GM10248 (cell line): ENCODE results near the gene LRFN5.

Experiments used
- CTCF ChIA-PET: fragments of 300-600 bp; sonication (Branson Sonifier 250); formaldehyde crosslinking; extraction: SDS; loops from one replicate; lab custom pipeline; 2021; ENCODE audit warnings: antibody characterized with exemption; lab: Yijun Ruan, JAX
- POLR2A ChIA-PET: fragments of 350-650 bp; sonication (Branson Sonifier 250); formaldehyde crosslinking; extraction: SDS; loops from one replicate; lab custom pipeline; 2020; ENCODE audit warnings: antibody characterized with exemption; lab: Yijun Ruan, JAX
- DNase-seq: peaks from one replicate; pipeline ENCODE4 v3.0.0; 2012; ENCODE audit errors: extremely low spot score
- TF ChIP-seq, protein P1 (sequence below): IDR thresholded peaks from 2 replicates; pipeline ENCODE4 v1.5.1; 2012; ENCODE audit warnings: mild to moderate bottlenecking, low read depth; ENCODE audit errors: extremely low read depth, missing control alignments, control extremely low read depth

Gene LRFN5

DNA sequence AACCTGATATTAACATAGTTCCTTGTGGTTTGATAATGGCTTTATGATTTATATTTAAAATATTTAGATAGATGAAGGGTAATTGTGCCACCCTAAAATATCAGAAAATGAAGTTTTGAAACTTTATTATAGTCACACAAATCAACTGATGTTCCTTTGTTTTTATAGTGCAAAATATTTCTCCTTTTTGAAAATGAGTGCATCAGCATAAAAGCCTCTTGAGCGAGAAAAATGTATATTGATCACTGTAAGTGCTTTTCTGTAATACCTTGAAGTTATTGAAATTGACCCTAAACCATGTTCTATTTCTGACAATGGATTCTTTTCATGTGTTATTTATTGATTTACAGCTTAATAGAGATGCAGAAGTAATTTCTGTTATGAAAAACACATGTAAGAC is 35.0 kb downstream of the LRFN5 start:
- no peak for DNase-seq
- ChIA-PET CTCF (interaction anchor here (1.1 kb wide), 1 partner anchor 27 kb away, joined by 3 read pairs; no protein-coding TSS in a partner anchor), POLR2A (no interaction called here)
- TF ChIP-seq, protein P1, sequence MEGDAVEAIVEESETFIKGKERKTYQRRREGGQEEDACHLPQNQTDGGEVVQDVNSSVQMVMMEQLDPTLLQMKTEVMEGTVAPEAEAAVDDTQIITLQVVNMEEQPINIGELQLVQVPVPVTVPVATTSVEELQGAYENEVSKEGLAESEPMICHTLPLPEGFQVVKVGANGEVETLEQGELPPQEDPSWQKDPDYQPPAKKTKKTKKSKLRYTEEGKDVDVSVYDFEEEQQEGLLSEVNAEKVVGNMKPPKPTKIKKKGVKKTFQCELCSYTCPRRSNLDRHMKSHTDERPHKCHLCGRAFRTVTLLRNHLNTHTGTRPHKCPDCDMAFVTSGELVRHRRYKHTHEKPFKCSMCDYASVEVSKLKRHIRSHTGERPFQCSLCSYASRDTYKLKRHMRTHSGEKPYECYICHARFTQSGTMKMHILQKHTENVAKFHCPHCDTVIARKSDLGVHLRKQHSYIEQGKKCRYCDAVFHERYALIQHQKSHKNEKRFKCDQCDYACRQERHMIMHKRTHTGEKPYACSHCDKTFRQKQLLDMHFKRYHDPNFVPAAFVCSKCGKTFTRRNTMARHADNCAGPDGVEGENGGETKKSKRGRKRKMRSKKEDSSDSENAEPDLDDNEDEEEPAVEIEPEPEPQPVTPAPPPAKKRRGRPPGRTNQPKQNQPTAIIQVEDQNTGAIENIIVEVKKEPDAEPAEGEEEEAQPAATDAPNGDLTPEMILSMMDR: no peak

DNA sequence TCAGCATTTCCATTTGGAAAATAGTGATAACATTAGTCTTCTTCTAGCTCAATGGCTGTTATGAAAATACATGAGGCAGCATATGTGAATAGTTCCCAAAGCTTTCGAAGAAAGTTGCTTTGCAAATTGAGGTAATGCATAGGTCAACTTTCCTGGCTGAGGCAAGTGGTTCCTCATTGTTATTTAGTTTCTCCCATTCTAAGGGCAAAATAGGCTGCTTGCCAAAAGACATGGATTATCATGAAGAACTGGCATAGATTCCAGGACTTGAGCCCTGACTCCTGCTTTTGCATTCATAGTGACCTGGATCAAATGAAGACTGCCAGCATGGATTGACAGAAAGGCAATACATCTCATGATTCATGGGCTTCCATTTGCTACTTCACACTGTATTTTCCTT is 35.7 kb downstream of the LRFN5 start:
- ChIA-PET CTCF (interaction anchor here (1.1 kb wide), 1 partner anchor 27 kb away, joined by 3 read pairs; no protein-coding TSS in a partner anchor), POLR2A (no interaction called here)
- TF ChIP-seq, protein P1: no peak
- DNase-seq: no peak

DNA sequence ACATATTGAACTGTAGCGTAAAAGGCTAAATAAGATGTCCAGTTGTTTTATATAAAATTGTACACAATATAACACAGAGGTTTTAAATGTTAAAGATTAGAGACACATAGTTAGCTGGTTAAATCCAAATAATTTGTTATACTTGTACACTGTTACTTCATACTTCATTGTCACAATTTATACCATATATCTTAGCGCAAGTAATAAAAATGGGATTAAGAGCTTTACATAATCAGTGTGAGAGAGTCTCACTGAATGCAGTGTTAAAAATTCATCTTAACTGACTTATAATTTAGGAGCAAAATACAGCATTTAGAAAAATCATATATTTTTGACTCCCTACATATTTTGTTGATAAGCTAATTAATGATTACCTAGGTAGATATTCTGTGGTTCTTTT is 36.1 kb downstream of the LRFN5 start:
- ChIA-PET CTCF (interaction anchor here (0.8 kb wide), 1 partner anchor 13 kb away, joined by 3 read pairs; no protein-coding TSS in a partner anchor), POLR2A (no interaction called here)
- DNase-seq: no peak
- TF ChIP-seq, protein P1: no peak

DNA sequence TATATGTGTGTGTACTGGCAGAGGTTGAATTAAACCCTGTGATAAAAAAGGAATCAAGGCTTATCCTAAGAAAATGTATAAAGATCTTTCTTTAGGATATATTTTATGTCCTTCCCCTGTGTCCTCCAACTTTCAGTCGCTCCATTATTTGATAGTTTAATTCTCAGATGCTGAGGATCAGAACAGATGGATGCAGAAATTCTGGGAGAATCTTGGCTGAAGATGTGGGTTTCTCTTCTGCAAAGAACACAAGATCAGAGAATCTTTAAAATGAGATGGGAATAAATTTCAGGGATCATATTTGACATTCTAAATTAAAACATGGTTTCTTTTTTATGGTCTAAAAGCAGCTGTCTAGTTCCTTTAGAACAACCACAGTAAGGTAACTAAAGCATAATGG is 37.9 kb downstream of the LRFN5 start:
- POLR2A ChIA-PET: no interaction called here
- TF ChIP-seq, protein P1: no peak
- CTCF ChIA-PET: no interaction called here
- DNase-seq: no peak

DNA sequence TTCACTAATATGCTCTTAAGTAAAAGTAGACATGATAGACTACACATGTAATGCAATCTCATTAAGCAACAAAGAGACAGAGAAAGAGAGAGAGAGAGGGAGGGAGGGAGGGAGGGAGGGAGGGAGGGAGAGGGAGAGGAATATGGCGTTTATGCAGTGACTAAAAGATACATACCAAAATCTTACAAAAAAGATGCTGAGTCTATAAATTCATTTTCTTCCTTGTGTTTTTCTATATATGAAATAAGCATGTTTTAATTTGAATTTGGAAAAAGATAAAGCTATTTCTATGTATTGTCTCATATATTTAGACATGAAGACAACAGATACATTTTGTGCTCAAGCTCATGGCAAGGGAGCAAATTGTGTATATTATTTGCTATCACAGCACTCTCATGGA is 44.1 kb downstream of the LRFN5 start:
- ChIA-PET POLR2A (no interaction called here), CTCF (interaction anchor here (1.0 kb wide), 1 partner anchor 13 kb away, joined by 3 read pairs; no protein-coding TSS in a partner anchor)
- DNase-seq: no peak
- TF ChIP-seq, protein P1: no peak

DNA sequence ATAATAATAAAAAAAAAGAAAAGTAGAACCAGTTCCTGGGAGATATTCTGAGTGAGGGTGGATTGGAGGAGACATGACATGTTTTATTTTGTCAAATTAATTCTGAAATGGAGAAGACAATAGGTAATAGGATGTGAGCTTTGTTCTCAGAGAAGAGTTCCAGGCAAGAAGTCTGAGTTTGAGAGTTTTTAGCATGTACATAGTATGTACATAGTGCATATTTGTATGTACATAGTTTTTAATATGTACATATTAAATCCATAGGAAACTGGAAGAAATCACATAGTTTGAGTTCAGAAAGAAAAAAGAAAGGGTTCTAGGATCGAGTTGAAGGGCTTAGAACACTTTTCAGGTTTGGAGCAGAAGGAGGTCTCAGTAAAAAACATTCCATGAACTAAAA is 47.5 kb downstream of the LRFN5 start:
- TF ChIP-seq, protein P1: no peak
- ChIA-PET POLR2A (no interaction called here), CTCF (interaction anchor here (1.5 kb wide), 1 partner anchor 13 kb away, joined by 6 read pairs; no protein-coding TSS in a partner anchor)

DNA sequence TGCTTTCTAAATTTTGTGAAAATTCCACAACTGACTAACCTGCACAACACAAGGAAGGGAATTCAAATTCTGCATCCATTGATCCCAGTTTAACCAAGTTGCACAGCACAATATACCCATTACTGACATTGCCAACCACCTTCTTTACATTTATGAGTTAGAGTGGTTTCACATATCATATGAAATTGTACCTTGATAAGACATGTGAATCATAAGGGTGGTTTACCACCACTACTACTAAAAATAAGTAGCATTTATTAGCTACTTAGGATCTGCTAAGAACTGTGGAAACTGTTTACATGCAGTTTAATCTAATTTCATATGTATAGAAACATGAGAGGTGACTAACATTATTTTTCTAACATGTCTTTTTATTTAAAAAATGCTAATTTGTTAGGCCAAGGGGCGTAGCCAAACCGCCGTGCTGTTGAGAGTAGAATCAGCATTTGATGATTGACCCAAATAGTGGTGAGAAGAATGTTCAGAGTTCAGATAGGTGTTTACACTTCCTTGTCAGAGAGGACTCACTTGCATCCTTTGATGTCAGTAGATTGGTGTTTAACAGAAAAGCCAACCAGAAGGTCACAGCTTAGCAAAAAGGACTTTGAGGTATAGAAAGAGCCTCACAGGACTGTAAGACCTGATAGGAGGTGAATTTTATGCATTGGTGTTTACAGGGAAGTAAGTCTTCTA is 56.2 kb downstream of the LRFN5 start:
- ChIA-PET CTCF (no interaction called here), POLR2A (no interaction called here)
- no peak for DNase-seq
- TF ChIP-seq, protein P1: no peak

More for the DNA sequence above, 47.5 kb downstream of the LRFN5 start:
- DNase-seq: no peak
